C4-2B (cell line): ENCODE measurements around the gene SEMA5B.

Experiments used
- ZFX ChIP-seq: fragments of 450-650 bp; IDR thresholded peaks from 2 replicates; pipeline ENCODE4 v1.6.1; 2017
- TF ChIP-seq, protein P1 (sequence below): fragments of 450-650 bp; conservative IDR thresholded peaks from 2 replicates; pipeline ENCODE4 v1.5.1; 2017; ENCODE audit warnings: mild to moderate bottlenecking

- TF ChIP-seq, protein P1, sequence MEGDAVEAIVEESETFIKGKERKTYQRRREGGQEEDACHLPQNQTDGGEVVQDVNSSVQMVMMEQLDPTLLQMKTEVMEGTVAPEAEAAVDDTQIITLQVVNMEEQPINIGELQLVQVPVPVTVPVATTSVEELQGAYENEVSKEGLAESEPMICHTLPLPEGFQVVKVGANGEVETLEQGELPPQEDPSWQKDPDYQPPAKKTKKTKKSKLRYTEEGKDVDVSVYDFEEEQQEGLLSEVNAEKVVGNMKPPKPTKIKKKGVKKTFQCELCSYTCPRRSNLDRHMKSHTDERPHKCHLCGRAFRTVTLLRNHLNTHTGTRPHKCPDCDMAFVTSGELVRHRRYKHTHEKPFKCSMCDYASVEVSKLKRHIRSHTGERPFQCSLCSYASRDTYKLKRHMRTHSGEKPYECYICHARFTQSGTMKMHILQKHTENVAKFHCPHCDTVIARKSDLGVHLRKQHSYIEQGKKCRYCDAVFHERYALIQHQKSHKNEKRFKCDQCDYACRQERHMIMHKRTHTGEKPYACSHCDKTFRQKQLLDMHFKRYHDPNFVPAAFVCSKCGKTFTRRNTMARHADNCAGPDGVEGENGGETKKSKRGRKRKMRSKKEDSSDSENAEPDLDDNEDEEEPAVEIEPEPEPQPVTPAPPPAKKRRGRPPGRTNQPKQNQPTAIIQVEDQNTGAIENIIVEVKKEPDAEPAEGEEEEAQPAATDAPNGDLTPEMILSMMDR: no peak
- TF ChIP-seq ZFX: no peak
These were observed 1.7 kb downstream of the SEMA5B start for GRCh38 chr3:123025642-123026521.
